GM19193 (cell line): Measurements from ENCODE around the gene CPA3.

Experiments used
- POLR2A ChIP-seq: IDR thresholded peaks from 4 replicates; pipeline ENCODE4 v1.6.1; 2011; ENCODE audit not compliant: insufficient read depth, insufficient read length; ENCODE audit errors: extremely low read depth

CPA3 gene

GRCh38 chr3:148865049-148865448 is at the start of gene CPA3:
Gene CPA3 (plus strand): TSS chr3:148865296. CDS start chr3:148865308, 12 bp downstream.
- no peak for TF ChIP-seq POLR2A

DNA sequence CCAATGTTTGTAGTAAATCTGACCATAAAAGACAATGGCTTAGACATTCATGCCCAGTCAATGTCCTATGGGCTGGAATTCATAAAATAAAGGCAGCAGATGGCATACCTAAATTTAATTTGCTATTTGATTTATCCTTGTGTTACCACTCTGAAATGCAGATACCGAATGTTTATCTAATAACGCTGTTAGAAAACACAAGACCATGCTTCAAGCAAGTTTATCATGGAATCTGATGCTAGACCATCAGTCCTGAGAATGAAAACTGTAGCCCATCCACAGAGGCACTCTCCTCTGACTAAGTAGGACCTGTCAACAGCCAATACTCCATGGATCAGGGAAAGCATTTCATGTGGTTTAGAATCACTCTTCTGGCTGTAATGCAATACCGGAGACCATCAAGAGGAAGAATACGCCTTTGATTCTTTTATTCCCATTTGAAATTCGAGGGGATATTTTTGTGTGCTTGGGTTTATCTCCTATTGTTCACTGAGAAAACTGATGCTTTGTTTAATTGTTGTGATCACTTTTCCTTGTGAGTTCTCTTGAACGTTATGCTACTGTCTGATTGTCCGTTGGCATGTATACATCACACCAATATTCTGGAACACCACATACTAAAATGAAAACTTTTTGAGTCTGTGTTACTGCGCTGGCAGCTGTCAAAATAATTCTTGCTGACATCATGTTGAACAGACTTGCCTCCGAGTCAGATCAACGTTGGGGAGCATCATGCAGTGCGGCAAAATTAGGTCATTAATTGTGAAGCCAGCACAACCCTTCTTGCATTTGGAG is 49.6 kb upstream of the CPA3 start:
- no peak for TF ChIP-seq POLR2A

DNA sequence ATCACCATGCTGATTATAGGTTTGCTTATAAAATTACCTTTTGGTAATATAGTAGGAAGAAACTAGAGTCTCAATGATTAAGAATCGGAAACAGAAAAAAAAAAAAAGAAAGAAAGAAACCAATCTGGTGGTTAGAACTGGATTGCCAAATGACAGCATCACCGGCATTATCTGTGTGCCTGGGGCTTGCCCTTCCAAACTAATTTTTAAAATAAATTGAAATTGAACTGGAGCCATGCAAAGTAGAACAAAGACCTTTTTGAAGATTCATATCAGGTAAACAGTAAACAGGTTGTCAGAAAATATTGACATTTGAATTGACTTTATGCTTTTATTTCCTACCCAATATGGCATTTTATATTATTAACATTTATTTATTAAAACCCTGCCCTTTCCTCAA is 48.7 kb upstream of the CPA3 start:
- TF ChIP-seq POLR2A, result no peak

DNA sequence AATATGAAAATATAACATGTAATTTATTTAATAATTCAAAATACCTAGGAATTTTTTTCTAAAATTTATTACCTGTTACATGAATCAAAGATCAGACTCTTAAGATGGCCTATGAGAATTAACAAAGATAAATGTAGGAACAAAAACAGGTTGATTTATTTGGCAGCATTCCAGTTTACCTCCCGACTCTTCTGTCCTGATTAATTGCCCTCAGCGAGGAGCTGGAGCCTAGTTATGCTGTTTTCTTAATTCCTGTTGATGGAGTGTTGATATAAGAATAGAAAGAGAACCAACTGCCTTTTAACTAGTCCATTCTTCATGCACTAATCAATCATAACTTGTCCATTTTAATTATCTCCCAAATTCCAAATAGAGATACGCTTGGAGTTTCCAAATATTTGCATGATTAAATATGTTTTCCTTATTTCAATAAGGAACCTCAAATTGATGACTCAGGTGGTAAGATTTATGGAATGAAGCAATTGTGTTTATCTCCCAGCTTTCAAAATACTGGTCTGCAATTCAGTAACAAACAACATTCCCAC is 48.0 kb upstream of the CPA3 start:
- no peak for TF ChIP-seq POLR2A

DNA sequence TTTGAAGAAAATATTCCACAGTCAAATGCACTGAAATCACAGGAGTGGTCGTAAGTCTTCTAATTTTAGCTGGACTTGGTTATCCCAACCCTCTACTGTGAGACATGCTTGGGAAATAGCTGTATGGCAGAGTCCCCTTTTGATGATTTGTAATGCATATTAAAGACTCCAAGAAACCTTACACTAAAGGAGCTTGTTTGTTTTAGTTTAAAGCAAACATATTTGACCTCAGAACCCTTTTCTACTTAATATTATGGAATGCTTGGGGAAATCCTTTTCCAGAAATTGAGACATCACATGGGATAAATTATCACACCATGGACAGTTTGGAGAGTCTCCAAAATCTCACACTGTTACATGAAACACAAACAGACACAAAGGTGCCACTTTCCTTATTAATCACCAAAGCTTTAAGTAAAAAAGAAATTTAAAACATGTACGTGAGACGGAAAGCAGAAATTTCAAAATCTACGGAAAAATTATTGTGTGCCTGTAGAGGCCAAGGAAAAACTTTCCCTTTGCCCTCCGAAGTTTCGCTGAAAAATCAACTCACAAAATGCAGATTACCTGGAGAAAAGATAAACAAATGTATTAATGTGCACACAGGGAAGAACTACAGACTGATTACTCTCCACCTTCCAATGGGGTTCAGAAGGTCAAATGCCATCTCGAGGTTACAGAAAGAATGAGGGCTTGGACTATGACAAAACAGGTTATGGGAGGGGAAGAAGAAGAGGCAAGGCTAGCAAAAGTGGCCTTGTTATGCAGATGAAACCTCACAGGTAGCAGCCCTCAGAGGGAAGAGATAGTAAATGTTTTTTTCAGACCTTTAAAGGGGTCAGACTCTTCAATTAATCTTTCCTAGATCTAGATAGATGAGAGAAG is 44.5 kb upstream of the CPA3 start:
- no peak for TF ChIP-seq POLR2A

GRCh38 chr3:148823026-148823425 is 42.1 kb upstream of the CPA3 start:
- TF ChIP-seq POLR2A, result no peak

DNA sequence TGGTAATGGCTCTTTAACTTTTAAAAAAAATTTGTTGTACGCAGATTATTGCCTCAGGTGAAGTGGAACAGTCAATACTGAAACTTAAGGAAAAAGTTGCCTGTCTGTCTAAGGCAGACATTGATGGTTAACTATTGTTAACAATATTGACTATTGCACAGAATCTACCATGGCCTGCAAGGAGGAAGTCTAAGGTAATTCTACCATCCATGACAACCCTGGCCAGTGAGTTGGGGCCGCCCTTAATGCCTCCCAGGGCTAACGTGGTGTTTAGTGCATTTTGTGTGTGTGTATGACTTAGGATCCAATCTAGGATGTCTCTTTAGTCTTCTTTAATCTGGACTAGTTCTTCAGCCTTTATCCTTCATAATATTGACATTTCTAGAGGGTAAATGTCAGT is 39.6 kb upstream of the CPA3 start:
- no peak for TF ChIP-seq POLR2A

GRCh38 chr3:148827585-148827984 is 37.5 kb upstream of the CPA3 start, which contains the start of gene CPB1:
Gene CPB1 (plus strand): TSS chr3:148827811. CDS start chr3:148827824, 13 bp downstream.
- TF ChIP-seq POLR2A, result no peak

DNA sequence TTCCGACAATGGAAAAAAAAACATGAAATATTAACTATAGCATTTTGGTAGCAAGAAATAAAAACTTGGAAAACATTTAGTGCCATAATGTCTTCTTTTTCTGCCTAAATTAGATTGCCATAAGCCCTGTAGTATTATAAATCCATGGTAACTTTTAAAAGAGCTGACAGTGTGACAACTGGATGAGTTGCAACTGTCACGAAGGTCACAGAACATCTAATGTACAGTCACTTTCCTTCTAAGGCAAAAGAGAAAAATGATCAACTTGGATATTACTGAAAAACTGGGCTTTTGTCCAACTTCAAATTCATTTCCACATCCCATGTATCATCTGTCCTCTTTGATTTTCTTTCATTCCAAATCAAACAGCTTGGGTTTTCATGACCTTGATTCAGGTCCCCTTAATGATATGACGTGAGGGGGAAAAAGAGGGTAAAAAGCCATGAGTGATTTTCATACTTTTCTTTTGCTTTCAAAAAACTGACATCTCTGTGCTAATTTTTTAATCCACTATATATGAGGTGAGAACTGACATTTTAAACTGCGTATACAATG is 36.9 kb upstream of the CPA3 start:
- TF ChIP-seq POLR2A, result no peak

- TF ChIP-seq POLR2A, result no peak
These were observed 35.2 kb upstream of the CPA3 start for GRCh38 chr3:148829926-148830325.

GRCh38 chr3:148833223-148833622 is 31.9 kb upstream of the CPA3 start:
- TF ChIP-seq POLR2A, result no peak

DNA sequence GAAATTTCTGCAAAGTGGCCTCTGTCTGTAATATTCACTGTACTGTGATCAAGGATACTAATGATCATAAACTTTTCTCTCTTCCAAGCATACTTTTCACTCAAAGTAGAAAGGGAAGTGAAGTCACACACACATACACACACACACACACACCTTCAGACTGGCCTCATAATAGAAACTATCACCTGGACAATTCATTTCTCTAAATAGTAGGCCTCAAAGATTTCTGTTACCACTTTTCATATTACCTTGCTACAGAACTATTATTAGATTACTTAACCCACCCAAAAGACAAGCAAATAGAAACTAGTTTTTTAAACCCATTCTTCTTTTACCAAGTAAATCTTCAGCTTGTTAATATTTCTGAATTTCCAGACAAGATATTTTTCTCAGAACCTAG is 25.3 kb upstream of the CPA3 start:
- no peak for TF ChIP-seq POLR2A

DNA sequence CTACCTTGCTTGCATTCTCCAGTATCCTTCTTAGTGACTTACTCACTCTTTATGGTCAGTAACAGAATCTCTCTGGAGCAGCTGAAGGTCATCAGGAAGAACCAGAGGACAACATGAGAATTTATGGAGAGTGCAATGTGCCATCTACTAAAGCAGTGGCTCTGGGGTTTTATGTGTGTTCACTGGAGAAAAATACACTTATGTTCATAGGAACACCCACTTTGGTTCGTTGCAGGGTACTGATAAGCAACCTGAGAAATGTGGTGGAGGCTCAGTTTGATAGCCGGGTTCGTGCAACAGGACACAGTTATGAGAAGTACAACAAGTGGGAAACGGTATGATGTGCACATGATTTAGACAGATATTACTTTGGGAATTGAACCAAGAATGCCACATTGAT is 24.6 kb upstream of the CPA3 start:
- TF ChIP-seq POLR2A, result no peak

DNA sequence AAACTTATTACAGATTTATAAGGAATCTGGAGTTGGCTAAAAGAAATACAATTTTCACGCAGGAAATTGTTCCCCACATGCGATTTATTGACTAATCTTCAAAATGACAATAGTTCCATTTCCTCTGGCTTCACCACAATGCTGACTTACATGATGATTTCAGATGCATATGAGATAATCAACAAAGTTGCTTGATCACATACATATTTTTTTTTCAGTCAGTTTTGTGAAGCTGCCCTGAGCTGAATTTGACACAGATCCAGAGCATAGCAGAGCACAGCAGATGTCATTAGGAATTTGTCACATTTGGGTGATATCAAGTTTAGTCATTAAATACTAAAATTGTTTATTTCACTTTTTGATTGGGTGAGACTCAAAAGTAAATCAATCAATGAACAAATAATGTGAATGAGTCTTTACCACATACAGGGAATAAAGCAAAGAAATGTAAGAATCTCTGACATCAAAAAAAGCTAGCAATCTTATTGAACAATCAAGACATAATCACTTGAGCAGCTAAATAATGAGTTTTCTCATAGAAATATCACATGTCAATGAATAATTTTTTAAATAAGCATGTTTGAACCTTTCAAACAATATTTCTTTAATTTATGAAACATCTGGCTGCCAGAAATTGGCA is 19.2 kb upstream of the CPA3 start:
- no peak for TF ChIP-seq POLR2A

- no peak for TF ChIP-seq POLR2A
These were observed 17.7 kb upstream of the CPA3 start for GRCh38 chr3:148847351-148847750.
